GM10847 (cell line): ENCODE results near the gene USP25.

Experiments
- POLR2A ChIP-seq: IDR thresholded peaks from 2 replicates; pipeline ENCODE4 v1.6.1; 2011; ENCODE audit not compliant: insufficient read length; ENCODE audit errors: extremely low read depth

The USP25 gene

DNA sequence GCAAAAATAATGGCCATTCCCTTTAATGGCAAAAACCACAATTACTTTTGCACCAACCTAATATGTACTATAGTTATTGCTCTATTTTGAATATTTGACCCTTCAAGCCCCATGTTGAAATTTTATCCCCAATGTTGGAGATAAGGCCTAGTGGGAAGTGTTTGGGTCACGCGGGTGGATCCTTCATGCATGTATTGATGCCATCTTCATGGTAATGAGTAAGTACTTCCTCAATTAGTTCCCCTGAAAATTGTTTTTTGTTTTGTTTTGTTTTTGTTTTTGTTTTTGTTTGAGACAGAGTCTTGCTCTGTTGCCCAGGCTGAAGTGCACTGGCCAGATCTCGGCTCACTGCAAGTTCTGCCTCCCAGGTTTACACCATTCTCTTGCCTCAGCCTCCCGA, 9.8 kb upstream of the USP25 start:
- no peak for TF ChIP-seq POLR2A

DNA sequence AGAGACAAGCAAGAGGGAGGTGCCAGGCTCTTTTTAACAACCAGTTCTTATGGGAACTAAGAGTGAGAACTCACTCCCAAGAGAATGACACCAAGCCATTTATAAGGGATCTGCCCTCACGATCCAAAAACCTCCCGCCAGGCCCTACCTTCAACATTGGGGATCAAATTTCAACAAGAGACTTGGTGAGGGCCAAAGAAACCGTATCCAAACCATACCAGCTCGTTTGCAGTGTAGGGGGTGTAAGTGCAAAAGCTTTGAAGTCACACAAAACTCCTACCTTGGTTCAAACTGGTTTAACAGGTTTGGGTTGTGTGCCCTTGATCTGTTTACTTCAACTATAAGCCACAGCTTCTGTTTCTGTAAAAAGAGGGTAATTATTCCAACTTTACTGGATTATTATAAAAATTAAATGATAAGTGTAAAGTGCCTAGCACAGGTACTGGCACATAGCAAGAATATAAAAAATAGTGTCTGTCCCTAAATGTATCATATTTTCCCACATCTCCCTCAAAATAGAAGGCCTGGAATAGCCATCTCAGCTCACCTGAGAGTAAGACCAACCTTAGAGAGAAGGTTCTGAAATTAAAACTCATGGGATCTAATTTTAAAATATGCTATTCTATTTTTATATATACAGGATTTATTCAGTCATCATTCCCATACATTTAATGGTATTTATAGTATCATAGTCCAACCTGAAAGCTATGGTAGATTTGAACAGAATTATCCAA, 7.0 kb upstream of the USP25 start:
- TF ChIP-seq POLR2A: no peak

DNA sequence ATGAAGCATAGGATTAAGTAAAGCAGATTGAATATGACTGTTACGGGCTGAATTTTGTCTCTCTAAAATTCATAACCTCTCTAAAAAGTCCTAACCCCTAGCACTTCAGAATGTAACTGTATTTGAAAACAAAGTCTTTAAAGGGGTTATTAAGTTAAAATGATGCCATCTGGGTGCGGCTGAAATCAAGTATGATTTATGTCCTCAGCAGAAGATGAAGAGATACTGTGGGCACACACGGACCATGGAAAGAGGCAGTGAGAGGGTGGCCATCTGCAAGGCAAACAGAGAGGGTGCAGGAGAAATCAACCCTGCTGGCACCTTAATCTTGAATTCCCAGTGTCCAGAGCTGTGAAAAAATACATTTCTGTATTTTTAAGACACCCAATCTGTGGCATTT, 3.8 kb upstream of the USP25 start:
- TF ChIP-seq POLR2A: no peak

DNA sequence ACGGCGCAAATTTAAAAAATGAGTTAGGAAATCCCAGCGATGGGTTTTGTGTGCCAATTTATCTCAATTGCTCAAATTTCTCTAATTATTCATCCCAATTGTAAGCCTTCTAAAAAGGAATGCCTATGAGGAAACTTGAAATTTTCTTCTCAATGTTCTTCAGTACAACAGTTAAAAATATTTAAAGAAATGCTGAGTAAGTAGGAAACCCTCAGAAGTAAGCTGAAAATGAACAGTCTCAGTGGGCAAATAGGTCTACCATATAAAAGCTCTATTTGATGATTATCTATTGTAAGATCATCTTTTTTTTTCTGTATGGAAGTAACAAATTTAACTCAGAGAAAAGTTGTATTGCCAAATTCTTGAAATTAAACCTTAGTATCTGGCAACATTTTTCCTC, 1.7 kb upstream of the USP25 start:
- no peak for TF ChIP-seq POLR2A

DNA sequence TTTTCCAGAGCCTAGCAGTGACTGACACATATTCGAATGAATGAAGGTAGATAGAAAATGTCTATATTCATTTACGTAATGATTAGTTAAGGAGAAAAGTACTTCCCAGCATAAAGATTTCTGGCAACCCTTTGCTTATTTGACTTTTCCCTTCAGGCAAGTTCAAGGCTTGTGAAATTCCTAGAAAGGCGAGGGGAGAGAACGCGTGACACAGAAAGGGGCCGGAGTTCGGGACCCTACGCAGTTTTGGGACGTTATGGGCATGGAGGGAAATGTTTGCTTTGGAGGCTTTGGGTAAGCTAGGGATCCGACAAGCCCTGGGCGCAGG, 472 bp upstream of the USP25 start:
- no peak for TF ChIP-seq POLR2A

DNA sequence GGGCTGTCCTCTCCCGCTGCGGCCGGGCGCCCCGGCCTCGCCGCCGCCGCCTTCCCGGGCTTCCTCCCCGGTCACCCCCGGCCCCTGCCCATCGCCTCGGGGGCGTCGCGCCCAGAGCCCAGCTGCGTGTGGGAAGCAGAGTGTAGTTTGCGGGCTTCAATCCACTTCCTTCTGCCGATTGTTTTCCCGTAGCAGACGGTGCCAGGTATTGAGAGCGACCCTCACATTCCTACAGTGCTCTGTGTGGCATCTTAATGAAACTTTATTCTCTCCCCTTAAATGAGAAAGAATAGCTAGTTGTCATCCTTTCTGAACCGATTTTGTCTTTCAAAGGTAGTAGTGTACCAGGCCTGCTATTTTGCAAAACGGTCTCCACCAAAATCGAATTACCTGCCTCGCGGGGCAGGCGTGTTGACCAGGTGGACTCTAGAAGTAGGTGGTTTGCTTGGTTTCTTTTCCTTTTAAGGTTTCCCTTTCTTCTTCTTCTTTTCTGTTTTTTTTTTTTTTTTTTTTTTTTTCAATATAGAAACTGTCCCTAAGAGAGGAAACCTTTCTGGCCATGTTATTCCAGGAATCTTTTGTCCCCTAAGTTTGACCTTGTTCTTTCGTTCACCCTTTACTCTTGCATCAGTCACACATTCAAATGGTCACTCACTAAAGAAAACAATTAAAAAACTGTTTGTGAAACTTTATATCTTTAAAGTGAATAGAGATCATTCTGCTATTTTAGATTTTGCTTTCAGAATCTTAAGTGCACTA, 881 bp downstream of the USP25 start:
- TF ChIP-seq POLR2A: no peak

DNA sequence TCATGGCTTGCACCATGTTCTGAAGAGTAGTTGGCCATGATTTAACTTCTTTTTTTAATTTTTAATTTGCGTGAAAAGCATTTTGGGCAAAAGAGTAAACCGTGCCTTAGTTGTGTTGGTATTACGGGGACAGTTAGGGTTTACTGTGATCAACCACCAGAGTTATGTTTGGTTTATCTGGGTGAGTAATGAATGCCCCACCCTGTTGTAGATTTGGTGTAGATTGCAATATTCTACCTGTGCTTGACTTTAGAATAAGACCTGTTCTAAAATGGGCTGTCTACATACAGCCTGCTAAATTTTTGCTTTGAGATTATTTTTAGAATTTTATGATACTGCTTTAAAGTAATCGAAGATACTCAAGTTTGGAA, 1.4 kb downstream of the USP25 start:
- no peak for TF ChIP-seq POLR2A

DNA sequence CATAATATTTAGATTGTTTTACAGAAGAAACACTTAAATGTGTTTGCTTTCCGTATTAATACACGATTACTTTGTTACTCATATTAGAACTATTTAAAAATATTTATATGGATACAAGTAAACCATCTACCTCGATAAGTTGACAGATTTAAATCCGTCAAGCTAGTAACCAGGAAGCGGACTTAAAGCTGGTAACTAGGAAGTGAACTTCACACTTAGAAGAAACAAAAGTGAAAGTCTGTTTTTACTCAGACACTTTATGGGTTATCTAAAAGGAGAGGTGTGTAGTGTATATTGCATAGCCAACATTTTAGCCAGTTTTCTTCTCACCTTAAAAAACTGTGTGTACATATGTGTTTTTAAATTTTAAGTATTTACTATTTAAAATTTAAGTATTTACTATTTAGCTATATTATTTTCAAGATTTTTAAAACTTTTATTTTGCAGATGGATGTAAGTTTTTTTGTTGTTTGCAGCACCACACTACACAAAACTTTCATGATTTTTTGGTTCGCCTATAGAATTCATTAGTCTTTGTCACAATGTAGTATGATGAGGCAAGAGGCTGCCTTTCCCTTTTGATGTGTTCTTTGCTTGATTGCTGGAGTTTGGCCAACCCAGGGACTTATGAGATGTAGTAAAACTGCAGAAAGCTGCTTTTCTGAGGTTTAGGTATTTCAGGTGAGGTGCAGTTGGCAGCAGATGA, 2.7 kb downstream of the USP25 start:
- TF ChIP-seq POLR2A: no peak

DNA sequence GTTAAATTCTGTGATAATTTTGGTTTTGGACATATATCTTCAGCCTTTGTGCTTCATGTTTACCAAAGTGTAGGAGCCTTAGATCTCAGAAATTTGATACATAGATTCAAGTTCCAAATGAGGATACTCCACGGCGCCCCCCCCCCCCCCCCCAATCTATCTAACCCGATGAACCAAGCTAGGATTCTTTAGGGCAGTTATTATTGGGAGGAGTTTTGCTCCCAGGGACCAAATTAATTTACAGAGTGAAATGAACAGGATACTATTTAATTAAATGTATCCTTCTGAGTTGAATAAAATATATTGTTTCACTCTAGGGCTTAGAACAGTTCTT, 3.2 kb downstream of the USP25 start:
- TF ChIP-seq POLR2A: no peak

DNA sequence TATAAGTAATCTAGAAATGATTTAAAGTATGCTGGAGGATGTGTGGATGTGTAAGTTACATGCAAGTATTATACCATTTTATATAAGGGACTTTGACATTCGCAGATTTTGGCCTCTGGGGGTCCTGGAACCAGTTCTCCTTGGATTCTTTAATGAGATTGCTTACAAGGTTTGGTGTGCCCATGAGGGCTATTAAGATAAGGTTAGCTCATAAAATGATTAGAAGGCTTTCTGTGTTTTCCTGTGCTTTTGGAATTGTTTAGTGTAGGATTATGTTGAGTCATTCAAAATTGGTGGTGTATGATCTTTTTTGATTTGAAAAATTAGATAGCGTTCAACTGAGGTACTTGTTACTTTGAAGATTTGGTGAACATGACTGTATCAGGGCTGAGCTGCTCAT, 5.6 kb downstream of the USP25 start:
- TF ChIP-seq POLR2A: no peak

DNA sequence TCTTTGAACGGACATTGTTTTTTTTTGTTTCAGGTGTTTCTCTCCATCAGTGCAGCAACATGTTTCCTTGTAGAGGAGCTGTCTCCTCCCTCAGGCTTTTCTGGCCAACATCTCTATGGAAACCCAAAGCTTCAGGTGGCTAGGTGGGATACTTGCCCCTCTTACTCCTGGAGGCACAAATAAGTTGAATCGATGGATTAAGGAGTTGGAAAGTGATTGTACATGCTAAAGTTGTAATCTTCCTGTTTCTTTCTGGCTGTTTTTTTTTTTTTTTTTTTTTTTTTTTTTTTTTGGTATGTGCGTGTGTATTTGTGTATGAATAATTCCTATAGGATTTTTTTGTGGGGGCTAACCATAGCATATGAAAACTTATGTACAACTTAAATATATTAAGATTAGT, 10.6 kb downstream of the USP25 start:
- no peak for TF ChIP-seq POLR2A

DNA sequence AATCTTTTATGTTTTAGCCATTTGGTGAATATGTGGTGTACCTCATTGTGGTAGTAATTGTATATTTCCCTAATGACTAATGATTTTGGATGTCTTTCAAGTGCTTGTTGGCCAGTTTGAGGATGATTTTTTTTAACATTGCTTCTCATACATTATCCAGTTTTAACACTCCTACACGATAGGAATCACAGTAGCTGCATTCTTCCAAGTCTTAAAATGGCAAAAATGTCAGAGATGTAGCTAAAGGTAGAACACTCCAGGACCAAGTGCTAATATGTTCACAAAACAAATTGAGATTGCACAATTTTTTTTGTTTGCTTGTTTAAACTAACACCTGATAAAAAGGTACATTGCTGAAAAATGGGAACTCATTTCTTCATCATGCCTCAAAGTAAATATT, 11.7 kb downstream of the USP25 start:
- no peak for TF ChIP-seq POLR2A

DNA sequence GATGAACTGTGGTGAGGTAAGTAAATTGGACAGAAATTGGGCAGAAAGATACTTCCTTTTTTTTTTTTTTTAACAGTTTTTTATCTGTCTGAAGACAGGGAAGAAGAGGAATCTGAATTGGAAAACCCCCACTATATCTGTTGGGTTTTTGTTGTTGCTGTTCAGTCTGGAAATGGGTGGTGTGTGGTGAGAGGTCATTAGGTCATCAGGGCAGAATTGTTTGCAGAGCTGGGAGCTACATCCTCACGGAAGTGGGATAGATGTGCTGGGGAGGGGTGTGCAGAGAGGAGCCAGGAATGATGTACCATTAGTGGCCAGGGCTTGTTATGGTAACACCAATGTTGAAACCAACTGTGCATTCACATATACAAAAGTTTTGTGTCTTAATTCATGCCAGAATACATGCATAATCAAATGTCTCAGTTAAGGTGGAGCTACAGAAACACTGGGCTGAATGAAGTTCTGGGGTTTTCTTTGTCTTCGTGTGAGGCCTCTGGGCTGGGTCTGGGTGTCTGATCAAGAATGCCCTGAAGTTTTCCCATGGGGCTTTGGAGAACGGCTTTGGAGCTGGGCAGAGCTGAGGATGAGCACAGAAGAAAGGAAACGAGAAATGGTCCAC, 12.4 kb downstream of the USP25 start:
- TF ChIP-seq POLR2A: no peak

DNA sequence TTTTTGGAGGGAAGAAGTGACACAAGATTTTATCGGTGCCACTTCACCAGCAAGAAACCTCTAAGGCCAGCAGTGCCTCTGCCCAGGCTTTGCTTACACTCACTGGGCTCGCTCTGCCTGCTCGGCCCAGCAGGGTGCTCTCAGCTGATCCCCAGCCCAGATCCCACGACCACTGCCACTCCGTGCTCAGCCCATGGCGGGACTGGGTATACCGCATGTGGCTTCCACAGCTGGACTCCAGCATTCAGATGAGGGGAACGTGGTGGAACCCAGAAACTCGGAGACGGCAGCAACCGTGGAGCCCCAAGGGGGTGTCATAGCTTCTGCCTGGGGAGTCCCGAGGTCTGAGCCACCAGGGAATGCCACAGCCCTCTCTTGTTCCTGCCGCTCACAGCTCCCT, 12.9 kb downstream of the USP25 start:
- no peak for TF ChIP-seq POLR2A

DNA sequence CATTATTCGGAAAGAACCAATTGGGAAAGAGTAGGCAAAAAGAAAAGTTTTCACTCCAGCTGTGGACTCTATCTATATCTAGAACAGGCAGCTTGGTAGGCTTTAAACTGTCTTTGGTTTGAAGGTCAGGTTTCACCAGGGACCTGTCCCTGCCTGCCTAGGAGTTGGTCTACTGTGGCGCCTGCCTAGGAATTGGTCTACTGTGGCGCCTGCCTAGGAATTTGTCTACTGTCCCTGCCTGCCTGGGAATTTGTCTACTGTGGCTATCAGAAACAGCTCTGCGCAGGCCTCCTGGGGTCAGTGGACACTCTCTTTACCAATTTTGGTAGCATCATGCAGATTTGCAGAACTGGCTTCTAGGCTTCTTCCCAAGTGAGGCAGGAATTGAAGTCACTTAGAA, 13.8 kb downstream of the USP25 start:
- no peak for TF ChIP-seq POLR2A

DNA sequence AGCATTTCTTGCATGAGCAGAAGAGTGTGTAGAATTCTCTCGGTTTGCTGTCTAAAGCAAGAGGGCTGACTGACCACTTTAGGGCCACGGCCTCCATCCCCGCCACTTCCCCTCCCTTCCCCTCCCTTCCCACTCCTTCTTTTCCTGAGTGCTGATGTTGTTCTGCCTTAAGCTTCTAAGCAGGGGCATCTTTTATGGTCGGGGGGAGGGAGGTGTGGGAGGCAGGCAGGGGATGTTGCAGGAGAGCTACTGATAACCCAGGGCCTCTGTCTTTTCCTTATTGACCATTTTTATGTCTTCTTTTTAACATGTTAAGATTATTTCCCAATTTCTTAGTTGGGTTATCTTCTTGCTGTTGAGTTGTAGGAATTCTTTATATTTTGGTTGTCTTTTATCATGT, 15.1 kb downstream of the USP25 start:
- TF ChIP-seq POLR2A: no peak

DNA sequence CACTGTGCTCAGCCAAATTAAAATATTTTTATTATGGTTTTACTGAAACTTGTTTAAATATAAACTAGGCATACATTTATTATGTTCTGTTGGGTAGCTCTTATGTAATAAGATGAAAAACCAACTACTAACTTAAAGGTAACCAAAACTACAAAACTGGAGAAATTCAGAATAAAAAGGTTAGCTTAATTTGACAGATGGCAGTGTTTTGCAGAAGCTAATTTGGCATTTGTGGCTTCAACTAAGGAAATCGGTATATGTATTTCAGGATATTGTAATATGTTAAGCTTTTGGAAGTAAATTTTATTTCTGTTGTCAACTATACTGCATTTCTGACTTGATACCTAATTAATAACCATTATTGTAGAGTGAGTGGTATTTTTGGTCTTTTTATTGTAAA, 18.8 kb downstream of the USP25 start:
- TF ChIP-seq POLR2A: no peak
